HG02970 (cell line): ENCODE results near the gene EXOC2.

Experiments used
- ATAC-seq: cut with Tn5 transposase; IDR thresholded peaks from one replicate; pipeline ENCODE4 v1.9.1; 2021; ENCODE audit warnings: mild to moderate bottlenecking, moderate library complexity, moderate number of reproducible peaks; ENCODE audit not compliant: unreplicated experiment, low FRiP score

The EXOC2 gene

GRCh38 chr6:548091-548490, 144.8 kb downstream of the EXOC2 start:
- ATAC-seq, result no peak

DNA sequence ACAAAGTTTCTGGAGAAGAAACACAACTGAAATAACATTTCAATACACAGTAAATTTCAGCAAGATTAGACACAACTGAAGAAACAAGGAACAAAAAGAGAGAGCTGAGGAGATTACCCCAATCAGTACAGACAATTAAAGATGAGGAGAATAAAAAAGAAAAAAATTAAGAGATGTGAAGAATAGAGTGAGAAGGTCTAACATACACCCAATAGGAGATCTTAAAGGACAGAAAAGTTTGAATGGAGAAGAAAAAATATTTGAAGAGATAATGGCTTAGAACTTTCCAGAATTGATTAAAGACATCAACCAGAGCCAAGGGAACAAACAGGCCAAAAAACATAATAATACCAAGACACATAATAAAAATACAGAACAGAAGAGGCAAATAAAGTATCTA, 152.4 kb downstream of the EXOC2 start:
- no peak for ATAC-seq

- no peak for ATAC-seq
These were observed 155.8 kb downstream of the EXOC2 start for GRCh38 chr6:537114-537513.

GRCh38 chr6:530425-530824, 162.5 kb downstream of the EXOC2 start:
- ATAC-seq, result no peak

DNA sequence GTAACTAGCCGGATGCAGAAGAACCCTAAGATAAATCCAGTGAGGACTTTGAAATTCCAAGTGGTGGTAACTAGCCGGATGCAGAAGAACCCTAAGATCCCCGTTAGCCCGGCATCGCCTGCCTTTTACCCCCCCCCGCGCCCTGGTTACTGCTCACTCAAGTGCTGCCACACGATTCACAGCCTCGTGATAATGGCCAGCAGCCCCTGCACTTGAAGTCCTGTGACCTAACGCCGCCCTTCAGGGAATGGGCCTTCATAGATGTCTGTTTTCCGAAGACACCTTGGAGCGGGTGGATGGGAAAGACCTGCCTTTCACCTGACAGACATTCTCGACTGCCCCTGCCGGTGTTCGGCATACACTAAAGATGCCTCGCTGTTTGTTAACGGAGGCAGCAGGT, 163.9 kb downstream of the EXOC2 start:
- no peak for ATAC-seq

- no peak for ATAC-seq
These were observed 164.8 kb downstream of the EXOC2 start for GRCh38 chr6:527989-528673.

GRCh38 chr6:524803-525202, 168.1 kb downstream of the EXOC2 start:
- ATAC-seq, result no peak

DNA sequence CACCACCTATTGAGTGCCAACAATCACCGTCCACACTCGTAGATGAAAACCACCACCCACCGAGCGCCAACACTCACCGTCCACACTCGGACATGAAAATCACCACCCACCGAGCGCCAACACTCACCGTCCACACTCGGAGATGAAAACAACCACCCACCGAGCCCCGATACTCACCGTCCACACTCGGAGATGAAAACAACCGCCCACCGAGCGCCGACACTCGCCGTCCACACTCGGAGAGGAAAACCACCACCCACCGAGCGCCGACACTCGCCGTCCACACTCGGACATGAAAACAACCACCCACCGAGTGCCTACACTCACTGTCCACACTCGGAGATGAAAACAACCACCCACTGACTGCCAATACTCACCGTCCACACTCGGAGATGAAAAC, 172.1 kb downstream of the EXOC2 start:
- ATAC-seq, result no peak

- ATAC-seq, result no peak
These were observed 174.7 kb downstream of the EXOC2 start for GRCh38 chr6:518218-518617.

DNA sequence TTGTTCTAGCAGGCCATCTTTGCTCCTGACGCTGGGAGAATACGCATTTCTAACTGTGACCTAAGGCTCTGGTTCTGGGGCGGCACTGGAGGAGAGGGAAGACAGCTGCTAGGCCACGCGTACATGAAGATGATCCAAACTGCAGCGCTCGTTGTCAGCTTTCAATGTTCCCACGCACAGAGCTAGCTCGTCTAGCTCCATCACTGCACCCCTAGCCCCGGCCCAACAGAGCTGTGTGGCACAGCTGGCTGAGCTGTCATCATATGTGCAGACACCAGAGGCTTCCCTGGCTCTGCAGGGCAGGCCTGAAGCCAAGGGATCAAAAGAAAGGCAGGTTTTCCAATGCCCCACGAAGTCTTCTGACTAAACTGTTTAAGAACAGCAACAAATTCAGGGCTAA, 176.7 kb downstream of the EXOC2 start:
- ATAC-seq, result no peak

- ATAC-seq, result no peak
These were observed 177.7 kb downstream of the EXOC2 start for GRCh38 chr6:515267-515666.

DNA sequence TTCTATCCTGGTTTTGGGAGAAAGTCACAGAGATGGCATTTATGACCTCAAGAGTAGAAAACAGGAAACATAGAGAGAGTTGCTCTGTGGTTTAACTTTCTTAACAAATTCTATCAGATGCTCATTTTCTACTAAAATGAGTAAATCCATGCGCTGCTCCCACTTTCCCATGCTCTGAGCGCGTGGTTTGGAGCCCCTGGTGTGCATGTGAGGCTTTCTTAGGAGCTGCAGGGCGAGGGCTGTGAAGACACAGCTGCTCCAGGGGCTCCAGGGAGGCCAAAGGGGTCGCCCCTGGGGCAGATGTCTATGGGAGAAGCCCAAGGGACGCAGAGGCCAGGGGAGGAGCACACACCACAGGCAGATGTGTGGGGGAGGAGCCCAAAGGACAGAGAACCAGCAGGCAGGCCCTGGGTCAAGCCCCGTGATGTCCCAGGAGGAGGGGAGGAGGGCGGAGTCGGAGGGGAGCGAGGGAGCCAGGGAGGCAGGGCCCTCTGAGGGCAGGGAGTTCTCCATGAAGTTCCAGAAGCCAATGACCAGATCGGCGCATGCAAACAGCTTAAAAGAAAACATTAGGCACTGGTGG, 178.5 kb downstream of the EXOC2 start:
- ATAC-seq, result no peak

DNA sequence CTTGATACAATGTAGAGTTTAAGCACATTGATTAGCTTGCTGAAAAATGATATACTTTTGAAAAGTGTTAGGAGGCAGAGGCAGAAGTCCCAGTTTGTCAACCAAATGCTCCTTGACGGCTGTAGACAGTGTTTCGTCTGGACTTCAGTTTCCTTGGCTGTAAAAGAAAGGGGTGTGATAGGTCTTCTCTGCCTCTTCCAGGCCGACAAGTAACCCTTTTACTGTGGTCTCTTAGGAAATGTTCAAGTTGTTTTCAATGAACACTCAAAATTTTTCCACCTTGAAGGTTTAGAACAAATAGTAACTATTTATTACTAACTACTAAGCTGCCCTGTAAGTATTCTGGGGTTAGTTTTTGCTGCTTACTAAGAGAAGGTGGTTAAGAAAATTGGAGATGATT, 179.0 kb downstream of the EXOC2 start:
- no peak for ATAC-seq

DNA sequence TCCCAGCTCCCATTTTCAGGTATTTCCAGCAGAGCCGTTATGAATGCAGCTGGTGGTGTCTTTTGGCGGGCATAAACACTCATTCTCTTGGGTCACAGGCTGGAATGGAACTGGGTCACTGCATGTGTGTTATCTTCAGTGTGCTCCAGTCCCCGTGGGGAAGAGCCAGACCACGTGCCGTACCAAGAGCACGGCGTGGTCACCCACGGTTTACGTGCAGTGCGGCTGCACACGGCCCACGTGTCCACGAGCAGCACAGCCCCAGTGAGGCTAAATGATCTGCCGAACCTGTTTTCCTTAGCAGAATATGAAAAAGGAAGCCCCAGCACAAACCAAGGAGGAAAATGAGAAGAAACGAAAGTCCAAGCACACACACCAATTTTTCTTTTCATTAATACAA, 179.9 kb downstream of the EXOC2 start:
- ATAC-seq, result no peak

DNA sequence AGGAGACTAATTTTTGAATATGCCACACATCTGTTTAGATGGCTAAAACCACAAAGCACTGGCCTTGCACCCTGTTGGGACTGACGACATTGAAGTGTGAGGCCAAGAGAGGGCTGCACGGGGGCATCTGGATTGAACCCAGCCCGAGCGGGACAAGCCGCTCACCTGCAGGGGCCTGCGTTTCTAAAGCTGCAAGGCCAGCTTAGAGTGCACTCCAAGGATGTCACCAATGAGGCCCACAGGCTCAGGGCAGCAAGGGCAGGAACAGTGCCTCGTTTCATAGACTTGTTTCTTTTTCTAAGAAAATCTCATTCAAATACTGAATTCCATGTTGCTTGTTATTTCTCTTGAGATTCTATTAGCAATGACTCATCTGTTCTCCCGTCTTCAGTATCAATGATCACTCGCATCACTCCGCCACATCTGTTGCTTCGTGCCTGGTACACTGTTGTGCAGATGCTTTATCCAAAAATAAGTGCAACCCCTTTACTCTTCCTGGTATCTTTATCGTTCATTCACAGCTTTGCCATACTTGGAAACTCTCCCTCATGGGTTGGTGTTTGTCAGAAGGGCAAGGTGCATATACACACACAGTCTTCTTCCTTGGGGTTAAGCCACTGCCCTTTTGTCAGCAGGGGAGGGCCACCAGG, 181.3 kb downstream of the EXOC2 start:
- no peak for ATAC-seq

DNA sequence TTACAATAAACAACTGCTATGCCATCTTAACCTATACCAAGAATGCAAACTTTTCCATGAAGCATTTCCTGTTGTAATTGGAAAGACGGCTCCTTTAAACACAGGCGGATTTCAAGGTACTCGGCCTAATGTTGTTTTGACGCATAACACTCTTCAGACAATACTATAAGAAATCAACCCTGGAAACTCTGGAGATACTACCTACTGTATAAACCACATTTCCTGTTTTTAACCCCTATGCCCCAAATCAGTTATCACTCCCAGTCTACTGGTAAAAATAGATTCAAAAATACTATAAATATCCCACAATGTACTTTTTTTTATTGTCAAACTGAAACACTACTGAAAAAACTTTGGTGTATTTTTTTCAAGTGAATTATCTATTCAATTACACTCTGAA, 183.3 kb downstream of the EXOC2 start:
- no peak for ATAC-seq

DNA sequence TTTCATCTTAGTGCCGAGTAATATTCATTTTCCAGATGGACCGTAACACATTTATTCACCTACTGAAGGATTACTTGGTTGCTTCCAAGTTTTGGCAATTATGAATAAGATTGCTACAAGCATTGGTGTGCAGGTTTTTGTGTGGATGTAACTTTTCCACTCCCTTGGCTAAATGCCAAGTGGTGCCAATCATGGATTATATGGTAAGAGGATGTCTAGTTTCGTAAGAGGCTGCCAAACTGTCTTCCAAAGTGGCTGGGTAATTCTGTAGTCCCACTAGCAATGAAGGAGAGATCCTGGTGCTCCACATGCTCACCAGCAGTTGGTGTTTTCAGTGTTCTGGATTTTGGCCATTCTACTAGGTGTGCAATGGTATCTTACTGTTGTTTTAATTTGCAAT, 184.3 kb downstream of the EXOC2 start:
- no peak for ATAC-seq

GRCh38 chr6:508006-508405, 184.9 kb downstream of the EXOC2 start:
- no peak for ATAC-seq

DNA sequence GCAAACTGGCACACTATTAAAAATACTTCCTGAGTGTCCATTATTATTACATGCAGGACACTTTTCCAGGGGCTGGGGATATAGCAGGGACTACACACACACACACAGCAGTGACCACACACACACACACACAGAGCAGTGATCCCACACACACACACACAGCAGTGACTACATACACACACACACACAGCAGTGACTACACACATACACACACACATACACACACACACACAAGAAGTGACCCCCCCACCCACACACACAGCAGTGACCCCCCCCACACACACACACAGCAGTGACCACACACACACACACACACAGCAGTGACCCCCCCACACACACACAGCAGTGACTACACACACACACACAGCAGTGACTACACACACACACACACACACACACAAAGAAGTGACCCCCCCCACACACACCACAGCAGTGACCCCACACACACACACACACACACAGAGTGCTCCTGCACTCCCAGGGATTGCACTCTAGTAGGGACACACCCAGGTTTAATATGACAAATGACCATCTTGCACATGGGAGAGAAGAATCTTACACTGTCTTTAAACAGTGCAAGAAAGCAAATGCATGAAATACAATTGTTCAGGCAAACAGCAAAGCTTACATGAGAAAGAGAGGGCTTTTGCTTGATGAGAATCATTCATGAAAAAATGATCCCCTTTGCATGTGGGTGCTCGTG, 185.9 kb downstream of the EXOC2 start:
- ATAC-seq, result no peak

- no peak for ATAC-seq
These were observed 186.4 kb downstream of the EXOC2 start for GRCh38 chr6:506508-506907.

- ATAC-seq, result no peak
These were observed 187.6 kb downstream of the EXOC2 start for GRCh38 chr6:505374-505773.
